GM03348 (cell line): ENCODE data around the gene NAB1.

Experiments used
- DNase-seq: peaks from one replicate; pipeline ENCODE4 v3.0.0; 2012; ENCODE audit warnings: low spot score

NAB1 gene

GRCh38 chr2:190713471-190713870, 64.6 kb downstream of the NAB1 start:
- peak; percentile 36 for DNase-seq

DNA sequence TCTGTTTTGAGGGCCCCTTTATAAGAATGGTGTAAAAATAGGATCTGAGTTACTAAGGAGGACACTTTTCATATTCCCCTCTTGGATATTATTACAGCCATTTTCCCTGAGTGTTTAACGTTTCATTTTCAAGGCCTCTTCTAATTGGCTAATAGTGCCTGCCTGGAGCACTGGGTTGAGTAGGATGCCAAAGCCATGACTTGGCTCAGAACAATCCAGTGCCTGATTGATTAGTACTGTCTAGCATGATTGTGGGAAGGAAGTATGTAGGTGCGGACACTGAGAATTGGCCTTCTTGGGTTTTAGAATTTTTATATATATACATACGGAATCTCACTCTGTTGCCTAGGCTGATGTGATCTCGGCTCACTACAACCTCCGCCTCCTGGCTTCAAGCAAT, 66.1 kb downstream of the NAB1 start:
- no peak for DNase-seq

DNA sequence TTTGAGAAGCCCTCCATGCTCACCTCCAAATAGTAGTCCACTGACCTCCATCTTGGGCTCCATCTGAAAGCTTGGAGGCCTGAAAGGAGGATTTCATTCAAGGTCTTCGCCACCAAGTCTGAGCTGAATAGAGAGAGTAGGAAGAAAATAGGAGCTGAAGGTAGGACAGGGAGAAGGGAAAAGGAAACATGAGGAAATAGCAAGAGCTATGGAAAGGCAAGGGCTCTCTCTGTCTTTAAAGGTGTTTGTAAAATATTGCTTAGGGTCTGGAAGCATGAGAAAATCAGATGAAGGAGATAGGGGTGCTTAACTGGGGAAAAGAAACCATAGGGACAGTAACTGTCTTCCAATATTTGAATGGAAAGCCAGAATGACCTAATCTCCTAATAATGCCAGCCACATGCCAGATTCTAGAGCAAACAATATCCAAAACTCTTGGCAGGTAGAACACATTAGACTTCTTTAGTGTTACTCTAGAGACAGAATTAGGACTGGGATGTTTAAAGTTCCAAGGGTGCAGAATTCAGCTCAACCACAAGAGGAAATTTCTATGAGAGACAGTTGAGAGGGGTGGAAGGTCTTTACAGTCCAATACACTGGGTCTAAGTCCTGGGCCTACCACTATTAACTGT, 67.4 kb downstream of the NAB1 start:
- DNase-seq = no peak

DNA sequence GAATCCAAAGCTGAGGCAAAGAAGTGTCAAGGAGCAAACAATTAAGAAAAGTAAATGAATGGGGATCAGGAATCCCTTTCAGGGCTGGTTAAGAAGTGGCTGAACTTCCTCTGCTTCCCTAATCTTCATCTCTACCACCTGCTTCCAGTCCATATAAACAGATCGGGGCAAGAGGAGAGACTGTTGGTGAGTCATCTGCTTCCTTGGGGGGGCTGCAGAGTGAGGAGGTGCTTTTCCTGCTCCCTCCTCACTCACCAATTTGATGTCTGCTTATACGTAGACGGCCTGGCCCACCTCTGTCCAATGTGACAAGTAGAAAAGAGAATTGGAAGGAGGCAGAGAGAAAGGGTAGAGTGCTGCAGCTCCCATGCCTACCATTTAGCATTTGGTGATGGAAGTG, 68.4 kb downstream of the NAB1 start:
- no peak for DNase-seq

DNA sequence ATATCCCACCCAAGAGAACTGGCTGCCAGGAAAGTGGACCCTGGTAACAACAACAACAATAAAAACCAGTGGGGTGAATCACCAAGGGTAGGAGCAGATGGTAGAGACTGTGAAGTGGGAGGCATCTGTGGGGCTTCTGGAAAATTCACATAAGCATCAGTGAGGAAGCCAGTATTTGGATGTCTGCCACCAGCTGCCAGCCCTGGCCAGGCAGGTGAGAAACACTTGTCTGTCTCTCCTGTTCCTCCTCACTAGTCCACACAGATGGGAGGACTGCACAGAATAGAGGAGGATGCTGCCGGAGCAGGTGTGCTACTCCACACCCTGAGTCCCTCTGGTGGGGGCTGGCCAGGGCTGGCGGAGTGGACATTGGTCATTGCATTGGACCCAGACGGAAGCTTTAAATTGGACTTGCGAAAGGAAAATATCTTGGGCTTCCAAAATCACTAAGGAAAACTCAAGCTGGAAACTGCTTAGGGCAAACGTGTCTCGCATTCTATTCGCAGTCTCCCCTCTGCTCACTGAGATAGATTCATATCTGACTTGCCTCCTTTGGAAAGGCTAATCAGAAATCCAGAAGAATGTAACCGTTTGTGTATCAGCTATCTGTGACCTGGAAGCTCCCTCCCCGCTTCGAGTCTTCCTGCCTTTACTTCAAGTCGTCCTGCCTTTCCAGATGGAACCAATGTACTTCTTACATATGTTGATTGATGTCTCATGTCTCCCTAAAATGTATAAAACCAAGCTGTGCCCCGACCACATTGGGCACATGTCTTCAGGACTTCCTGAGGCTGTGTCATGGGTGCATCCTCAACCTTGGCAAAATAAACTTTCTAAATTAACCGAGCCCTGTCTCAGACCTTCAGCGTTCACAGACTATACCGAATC, 69.1 kb downstream of the NAB1 start:
- DNase-seq = no peak

DNA sequence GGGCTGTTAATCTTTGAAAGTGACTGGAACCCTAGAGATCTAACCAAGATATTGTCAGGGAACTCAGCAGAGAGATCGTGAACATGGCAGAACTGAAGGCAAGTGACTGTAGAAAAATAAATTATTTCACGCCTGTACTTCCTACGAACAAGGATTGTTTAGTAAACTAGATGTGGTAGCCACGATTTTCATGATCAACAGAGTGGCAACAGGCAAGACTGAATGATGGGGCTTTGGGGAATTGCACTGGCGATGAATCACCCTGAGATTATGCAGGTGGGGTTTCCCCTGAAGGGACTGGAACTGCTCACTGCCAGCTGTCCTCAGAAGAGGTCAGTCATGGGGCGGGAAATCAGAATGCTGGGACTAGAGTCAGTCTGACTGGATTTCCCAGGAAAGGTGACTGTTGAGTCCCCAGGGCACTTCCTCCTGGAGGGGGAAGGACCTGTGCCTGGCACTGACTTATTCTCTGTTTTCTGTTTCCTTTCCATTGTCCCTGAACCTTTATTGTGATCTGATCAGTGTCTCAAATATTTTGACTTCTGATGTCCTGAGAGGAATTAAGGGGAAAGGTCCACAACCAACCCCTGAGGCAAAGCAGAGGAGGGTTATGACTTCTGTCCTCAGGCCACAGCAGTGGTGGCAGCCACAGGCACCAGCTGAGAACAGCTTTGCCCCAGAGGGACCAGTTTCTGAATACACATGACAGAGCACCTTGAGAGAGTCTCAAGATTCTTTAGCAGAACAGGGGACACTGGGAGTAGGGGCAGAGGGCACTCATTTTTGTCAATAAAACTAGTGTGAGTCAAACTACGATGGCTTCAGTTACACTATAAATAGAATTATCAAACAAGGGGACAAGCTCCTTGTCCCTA, 70.0 kb downstream of the NAB1 start:
- DNase-seq = peak; percentile 66

DNA sequence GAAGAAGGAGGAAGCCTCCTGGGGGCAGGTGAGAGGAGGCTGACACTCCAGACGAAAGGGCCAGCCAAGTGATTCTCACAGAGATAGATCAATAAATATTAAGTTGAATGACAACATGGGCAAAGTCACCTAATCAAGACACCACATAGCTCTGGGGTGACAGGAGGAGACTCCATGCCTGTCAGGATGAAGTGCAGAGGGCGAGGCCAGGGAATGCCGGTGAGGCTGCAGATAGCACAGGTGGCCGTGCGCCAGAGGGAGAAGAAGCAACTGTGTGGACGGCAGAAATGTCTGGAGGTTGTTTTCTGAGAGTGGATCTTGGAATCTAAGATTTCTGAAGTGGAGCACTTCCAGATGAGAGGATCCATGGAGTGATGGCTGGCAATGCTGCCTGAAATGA, 71.4 kb downstream of the NAB1 start:
- no peak for DNase-seq

DNA sequence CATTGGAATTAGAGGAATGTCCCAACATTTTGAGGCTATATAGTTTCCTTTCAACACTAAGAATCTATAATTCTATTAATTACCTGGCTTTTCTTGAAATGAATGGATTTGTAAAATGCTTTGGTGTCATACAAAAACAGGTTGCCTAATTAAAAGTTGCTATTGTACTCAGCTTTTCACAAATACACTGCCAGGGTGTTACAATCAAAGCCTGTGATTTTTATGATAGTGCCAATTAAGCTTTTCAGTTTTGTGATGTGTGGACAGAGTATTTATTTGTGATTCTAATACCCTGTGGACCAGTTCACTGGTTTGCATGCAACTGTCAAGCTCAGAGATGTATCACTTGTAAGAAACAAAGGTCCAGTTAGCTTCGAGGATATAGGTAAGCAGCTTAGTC, 71.8 kb downstream of the NAB1 start:
- no peak for DNase-seq

- DNase-seq = no peak
These were observed 73.3 kb downstream of the NAB1 start for GRCh38 chr2:190722061-190722759.

DNA sequence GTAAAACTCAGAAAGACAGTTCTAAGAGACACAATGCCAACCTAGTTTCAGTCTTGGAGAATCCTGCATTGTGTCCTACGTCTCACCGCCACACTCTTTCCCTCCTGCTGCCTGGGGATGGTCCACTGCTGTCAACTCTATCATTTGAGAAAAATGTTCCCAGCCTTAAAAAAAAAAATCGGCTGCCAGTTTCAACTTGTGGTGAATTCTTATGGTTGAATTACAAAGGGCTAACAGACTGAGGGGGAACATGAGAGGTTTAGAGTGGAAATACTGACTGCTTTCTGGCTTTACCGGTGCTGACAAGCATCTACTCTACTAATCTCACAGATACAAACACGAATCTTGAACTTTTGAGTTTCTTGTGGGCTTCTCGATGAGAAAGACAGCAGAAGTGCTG, 74.0 kb downstream of the NAB1 start:
- DNase-seq = no peak

DNA sequence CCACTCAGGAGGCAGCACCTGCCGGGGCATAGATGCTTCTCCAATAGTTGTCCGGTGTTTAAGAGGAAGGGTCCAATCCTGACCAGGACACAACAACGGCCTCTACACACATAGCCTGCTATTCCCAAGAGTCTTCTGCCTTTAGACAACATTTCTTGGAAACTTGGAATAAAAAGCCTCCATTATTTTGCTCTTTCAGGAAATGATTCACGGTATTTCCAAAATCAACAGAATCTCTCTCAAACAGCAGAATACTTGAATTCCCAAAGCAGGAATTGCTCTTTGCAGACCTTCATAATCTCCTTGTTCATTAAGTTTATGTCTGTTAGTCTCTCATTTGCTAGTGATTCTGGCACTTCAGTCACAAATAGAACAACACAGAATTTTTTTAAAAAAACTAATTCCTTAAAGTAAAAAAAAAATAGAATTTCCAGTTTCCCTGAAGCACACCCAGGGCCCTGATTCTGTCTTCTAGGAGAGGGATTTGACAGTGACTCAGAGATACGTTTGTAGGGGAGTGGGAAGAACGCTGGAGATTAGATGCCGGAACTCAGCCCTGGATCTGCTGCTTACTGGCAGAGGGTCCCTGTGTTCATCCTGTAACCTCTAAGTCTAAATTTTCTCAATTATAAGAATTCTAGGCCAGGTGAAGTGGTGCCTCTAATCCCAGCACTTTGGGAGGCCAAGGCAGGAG, 74.7 kb downstream of the NAB1 start:
- DNase-seq = no peak

GRCh38 chr2:190726255-190726654, 77.4 kb downstream of the NAB1 start:
- DNase-seq = no peak

DNA sequence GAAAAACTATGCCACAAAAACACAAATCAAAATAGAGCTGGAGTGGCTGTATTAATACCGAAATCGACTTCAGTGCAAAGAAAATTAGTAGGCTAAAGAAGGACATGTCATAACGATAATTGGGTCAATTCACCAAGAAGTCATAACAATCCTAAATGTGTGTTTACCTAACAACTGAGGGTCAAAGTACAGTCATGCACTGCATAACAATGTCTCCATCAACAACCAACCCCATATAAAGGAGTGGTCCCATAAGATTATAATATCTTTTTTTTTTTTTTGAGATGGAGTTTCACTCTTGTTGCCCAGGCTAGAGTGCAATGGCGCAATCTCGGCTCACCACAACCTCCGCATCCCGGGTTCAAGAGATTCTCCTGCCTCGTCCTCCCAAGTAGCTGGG, 87.5 kb downstream of the NAB1 start:
- DNase-seq = no peak

GRCh38 chr2:190740449-190740848, 91.6 kb downstream of the NAB1 start:
- no peak for DNase-seq
